Astrocyte of the cerebellum (primary cell): ENCODE data around the gene GPC4.

Source experiments
- DNase-seq: peaks from one replicate; pipeline ENCODE4 v3.0.0-alpha.2; 2011; ENCODE audit warnings: low read depth
- H3K4me3 ChIP-seq: 2 replicates; pipeline ENCODE4 v1.5.1; 2011; ENCODE audit warnings: mild to moderate bottlenecking, low read depth, low read length, moderate library complexity
- in situ Hi-C: cut with HindIII; loops from 2 replicates; pipeline ENCODE4 v1.10.0; 2017; ENCODE audit warnings: low sequenced_read_pairs
- TF ChIP-seq, protein P1 (sequence below): IDR thresholded peaks from 2 replicates; pipeline ENCODE4 v1.5.1; 2012; ENCODE audit warnings: low read length, low read depth, moderate library complexity, mild to moderate bottlenecking; ENCODE audit errors: missing control alignments

GPC4 gene

DNA sequence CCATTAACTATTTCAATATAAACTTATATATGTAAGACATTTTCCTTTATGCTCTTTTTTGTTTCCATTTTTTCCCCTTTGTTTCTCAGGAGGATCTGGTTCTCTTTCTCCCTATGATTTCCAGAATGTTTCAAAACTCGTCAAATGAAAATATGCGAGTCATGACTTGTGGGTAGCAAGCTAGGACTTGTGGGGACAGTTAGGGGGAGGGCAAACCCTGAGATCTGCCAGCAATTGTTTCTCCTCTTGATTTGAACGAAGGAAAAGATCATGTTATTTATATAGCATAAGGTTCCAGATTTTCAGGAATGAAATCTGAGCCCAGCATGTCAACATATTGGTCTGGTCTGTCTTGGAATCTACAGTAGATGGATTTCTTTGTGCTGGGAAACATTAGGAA is 28.9 kb upstream of the GPC4 start:
- in situ Hi-C loops = no loop called here
- no peak for DNase-seq
- no peak overlapping the region for H3K4me3 ChIP-seq
- TF ChIP-seq, protein P1, sequence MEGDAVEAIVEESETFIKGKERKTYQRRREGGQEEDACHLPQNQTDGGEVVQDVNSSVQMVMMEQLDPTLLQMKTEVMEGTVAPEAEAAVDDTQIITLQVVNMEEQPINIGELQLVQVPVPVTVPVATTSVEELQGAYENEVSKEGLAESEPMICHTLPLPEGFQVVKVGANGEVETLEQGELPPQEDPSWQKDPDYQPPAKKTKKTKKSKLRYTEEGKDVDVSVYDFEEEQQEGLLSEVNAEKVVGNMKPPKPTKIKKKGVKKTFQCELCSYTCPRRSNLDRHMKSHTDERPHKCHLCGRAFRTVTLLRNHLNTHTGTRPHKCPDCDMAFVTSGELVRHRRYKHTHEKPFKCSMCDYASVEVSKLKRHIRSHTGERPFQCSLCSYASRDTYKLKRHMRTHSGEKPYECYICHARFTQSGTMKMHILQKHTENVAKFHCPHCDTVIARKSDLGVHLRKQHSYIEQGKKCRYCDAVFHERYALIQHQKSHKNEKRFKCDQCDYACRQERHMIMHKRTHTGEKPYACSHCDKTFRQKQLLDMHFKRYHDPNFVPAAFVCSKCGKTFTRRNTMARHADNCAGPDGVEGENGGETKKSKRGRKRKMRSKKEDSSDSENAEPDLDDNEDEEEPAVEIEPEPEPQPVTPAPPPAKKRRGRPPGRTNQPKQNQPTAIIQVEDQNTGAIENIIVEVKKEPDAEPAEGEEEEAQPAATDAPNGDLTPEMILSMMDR = no peak

DNA sequence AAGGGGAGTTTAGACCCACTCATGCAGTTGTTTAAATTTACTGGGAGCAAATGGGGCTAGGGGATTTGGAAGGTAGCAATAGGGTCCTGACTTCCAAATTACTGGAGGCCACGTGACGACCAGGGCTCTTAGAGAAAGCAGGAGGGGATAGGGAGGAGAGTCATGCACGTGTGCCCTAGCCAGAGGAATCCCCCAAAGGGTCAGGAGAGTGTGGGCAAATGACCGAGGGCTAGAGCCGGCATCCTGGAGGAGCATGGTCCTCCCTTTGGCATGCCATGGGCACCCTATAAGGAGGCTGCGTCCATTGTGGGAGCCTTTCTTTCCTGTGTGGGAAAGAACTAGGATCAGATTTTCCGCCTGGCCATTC is 25.5 kb upstream of the GPC4 start:
- TF ChIP-seq, protein P1 = no peak
- in situ Hi-C loops = no loop called here
- H3K4me3 ChIP-seq = no peak overlapping the region
- no peak for DNase-seq

DNA sequence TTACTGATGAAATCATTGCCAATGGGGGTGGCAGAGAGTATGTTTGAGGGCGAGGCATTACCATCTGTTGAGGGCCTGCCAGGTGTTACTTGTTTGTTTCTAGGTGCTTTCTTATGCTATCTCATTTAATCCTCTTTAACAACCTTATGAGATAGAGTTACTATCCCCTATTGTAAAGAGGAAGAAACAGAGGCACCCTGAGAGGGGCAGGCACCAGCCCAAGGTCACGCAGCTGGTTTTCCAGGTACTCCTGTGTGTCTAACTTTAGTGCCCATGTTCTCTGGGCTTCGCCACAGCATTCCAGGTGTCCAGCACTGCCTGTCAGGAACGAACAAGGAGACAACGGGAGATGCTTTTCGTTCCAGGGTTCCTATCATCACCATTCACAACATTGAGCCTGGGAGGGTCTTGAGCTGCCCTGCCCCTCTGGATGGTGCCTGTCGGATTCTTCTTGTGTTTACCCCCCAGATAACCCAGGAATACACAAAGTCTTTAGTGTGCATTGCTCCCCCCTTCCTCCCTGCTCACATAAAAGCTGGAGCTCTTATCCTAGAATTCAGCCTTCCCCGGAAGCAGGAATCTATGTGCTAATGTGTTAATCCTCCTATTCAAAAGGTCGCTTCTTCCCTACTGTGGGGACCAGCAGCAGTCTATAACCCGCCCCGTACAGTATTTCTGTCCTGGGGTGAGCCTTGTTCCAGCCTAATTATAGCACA is 24.9 kb upstream of the GPC4 start:
- no peak for DNase-seq
- TF ChIP-seq, protein P1 = no peak
- no peak overlapping the region for H3K4me3 ChIP-seq
- in situ Hi-C loops = no loop called here

DNA sequence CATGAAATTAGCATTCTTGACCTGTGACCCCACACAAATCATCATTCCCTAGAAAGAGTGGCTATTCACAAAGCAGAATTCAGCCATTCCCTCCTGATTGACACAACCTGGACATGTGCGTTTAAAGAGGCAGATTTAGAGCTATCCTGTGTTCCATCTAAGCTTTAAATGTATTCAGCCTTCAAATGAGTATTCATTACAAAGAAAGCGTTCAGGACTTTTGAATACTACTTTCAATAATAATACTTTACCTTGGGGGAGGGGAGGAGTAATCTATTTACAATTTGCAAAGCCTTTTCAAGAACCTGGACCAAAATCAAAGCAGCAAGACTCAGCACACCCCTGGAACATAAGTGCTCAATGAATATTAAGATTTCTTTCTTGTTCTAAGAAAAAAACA is 22.5 kb upstream of the GPC4 start:
- H3K4me3 ChIP-seq = no peak overlapping the region
- DNase-seq = no peak
- TF ChIP-seq, protein P1 = no peak
- in situ Hi-C loops = no loop called here

DNA sequence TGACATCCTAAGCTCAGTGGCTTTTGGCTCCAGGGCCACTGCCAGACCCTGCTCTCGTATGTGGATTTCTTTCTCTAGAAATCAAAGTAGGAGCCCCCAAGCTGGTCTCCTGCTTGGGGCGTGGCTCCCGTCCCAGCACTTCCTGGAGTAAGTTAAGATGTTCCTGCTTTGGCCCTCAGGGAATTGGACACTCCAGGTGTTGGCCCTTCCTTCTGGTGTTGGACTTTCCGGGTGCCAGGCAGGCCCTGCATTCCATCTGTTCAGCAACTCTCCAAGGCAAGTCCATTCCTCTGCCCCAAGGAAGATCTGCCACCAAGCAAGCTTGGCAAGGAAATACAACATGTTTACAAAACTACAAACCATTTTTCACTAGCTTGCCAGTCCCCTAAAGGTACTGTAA is 22.1 kb upstream of the GPC4 start:
- DNase-seq = no peak
- TF ChIP-seq, protein P1 = no peak
- H3K4me3 ChIP-seq = no peak overlapping the region
- in situ Hi-C loops = no loop called here

DNA sequence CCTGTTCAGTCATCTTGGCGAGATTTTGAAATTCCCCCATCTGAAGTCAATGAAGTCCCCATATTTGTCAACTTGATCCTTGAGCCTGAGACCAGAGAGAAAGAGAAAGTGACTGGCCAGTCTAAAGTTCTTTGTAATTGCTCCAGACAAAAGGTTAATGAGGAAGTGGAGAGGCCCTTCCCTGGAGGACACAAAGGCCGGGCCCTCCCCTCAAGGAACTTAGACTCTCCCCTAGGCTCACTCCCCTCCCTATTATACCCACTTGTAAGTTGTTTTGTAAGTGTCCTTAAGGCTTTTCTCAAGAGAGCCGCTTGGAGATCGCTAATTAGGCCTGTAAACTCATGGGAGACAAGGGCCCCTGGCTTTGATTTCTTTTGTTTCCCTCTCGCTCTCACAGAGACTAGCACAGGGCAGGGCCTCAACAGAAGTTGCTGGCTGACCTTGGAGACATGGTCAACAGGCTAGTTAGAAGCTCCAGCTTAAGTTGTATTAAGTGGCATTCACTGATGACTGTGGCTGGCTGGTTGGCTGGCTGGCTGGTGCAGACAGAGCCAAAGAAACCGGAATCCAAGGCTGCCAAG is 20.3 kb upstream of the GPC4 start:
- in situ Hi-C loops = no loop called here
- TF ChIP-seq, protein P1 = no peak
- DNase-seq = no peak
- no peak overlapping the region for H3K4me3 ChIP-seq
